ENCODE measurements around the gene MUL1. TPM values are rescaled to one million over a fixed set of nuclear protein-coding genes. Genes with fewer than 3 reads are reported as not detected.

Gene MUL1
- total and polyA plus RNA-seq, 9 of the 15 experiments (the other 6 are each of a cell fraction or from before 2014, with no cell fraction given): 10.4 to 32.9 (median 19.3) TPM

DNA sequence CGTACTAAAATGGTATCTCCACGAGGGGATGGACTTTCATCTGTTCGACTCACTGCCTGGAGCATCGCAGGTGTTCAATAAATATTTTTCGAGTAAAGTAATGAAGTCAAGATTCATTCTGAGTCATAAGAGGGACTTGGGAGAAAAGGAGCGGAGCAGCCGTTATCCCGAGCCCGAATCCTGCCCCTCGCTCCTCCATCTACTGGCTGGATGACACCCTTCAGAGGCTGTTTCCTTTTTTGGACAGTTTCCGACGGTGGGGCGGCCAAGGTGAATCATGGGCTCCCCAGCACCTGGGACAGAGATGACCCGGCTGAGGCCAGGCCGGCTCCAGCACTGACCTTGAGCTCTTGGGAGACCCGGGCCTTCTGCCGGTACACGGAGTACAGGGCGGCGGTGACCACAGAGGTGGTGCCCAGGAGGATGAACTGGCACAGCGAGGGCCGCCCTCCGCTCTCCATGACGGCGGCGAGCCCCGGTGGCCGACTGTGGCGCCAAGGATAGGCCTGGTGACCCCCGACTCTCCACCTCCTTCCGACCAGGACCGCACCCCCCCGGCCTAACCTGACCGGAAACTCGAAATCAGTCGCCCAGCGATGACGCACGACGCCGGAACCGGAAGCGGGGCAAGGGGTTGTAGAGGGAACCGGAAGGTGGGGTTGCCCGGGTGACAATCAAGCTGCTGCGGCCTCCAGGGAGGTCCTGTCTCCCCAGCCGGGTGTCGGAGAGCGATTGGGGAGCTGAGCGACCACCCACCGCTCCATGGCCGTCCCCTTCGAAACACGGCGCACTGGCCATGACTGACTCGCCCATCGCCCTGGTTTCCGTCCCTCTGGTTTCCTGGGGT lies at the start of gene MUL1 (continued):
- TF ChIP-seq CHD7 (IDR thresholded peaks at IDR 0.05; ENCODE audit: low read depth, low read length) (no peak), ZKSCAN8 (CRISPR knock-in tag; IDR thresholded peaks at IDR 0.05) (no peak), TAF7 (tag; IDR thresholded peaks at IDR 0.05) (0 out of 2 replicates have a peak, but pooled peaks have one; percentile 61), TRIM25 (IDR thresholded peaks at IDR 0.05; ENCODE audit: borderline replicate concordance) (no peak), HMGXB4 (CRISPR knock-in tag; IDR thresholded peaks at IDR 0.05) (no peak), E2F3 (CRISPR knock-in tag; IDR thresholded peaks at IDR 0.05) (no peak), TAF15 (IDR thresholded peaks at IDR 0.05; ENCODE audit: low read depth, low read length) (no peak)
- TF ChIP-seq, protein P1, sequence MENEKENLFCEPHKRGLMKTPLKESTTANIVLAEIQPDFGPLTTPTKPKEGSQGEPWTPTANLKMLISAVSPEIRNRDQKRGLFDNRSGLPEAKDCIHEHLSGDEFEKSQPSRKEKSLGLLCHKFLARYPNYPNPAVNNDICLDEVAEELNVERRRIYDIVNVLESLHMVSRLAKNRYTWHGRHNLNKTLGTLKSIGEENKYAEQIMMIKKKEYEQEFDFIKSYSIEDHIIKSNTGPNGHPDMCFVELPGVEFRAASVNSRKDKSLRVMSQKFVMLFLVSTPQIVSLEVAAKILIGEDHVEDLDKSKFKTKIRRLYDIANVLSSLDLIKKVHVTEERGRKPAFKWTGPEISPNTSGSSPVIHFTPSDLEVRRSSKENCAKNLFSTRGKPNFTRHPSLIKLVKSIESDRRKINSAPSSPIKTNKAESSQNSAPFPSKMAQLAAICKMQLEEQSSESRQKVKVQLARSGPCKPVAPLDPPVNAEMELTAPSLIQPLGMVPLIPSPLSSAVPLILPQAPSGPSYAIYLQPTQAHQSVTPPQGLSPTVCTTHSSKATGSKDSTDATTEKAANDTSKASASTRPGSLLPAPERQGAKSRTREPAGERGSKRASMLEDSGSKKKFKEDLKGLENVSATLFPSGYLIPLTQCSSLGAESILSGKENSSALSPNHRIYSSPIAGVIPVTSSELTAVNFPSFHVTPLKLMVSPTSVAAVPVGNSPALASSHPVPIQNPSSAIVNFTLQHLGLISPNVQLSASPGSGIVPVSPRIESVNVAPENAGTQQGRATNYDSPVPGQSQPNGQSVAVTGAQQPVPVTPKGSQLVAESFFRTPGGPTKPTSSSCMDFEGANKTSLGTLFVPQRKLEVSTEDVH (IDR thresholded peaks at IDR 0.05; ENCODE audit: low read depth, partially characterized antibody): peak; percentile 96
